DND-41 (cell line): ENCODE measurements around the gene GIMAP6.

ENCODE experiments used
- EZH2 ChIP-seq: IDR thresholded peaks from 3 replicates; pipeline ENCODE4 v1.6.1; 2012; ENCODE audit warnings: borderline replicate concordance, low read depth, mild to moderate bottlenecking, moderate library complexity, low read length, inconsistent platforms; ENCODE audit not compliant: severe bottlenecking
- TF ChIP-seq, protein P1 (sequence below): IDR thresholded peaks from 2 replicates; pipeline ENCODE4 v1.5.1; 2012; ENCODE audit warnings: borderline replicate concordance, low read length, moderate library complexity, mild to moderate bottlenecking; ENCODE audit not compliant: poor library complexity, severe bottlenecking; ENCODE audit errors: extremely low read depth

DNA sequence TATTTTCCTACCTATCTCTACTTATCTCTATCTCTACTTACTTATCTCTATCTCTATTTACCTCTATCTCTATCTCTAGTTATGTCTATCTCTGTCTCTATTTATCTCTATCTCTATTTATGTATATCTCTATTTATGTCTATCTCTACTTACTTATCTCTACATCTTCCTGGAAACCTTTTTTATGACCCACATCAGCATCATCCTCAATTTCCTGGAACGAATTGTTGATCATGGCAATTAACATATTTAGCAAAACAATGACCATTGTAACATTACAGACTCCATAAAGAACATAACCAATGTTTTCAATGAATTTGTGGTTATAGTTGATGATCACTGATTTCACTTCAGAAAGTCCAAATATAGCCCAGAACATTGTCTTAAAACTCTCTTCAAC is 18.3 kb downstream of the GIMAP6 start:
- TF ChIP-seq, protein P1, sequence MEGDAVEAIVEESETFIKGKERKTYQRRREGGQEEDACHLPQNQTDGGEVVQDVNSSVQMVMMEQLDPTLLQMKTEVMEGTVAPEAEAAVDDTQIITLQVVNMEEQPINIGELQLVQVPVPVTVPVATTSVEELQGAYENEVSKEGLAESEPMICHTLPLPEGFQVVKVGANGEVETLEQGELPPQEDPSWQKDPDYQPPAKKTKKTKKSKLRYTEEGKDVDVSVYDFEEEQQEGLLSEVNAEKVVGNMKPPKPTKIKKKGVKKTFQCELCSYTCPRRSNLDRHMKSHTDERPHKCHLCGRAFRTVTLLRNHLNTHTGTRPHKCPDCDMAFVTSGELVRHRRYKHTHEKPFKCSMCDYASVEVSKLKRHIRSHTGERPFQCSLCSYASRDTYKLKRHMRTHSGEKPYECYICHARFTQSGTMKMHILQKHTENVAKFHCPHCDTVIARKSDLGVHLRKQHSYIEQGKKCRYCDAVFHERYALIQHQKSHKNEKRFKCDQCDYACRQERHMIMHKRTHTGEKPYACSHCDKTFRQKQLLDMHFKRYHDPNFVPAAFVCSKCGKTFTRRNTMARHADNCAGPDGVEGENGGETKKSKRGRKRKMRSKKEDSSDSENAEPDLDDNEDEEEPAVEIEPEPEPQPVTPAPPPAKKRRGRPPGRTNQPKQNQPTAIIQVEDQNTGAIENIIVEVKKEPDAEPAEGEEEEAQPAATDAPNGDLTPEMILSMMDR = no peak
- TF ChIP-seq EZH2 = no peak
